Smooth muscle cell (in vitro differentiated cells): ENCODE data around the gene CRHR2. TPM values are rescaled to one million over a fixed set of nuclear protein-coding genes. Genes with fewer than 3 reads are reported as not detected.

Experiments used
- DNase-seq: peaks from one replicate; lab custom pipeline; 2025; ENCODE audit not compliant: unreplicated experiment; lab: John Stamatoyannopoulos, UW
- H2AFZ ChIP-seq: fragments of 200-600 bp; sonication (generic); 2 replicates; pipeline ENCODE4 v1.6.0; 2016; ENCODE audit warnings: antibody characterized with exemption, low read depth, mild to moderate bottlenecking
- H3F3A ChIP-seq: fragments of 200-600 bp; sonication (generic); 2 replicates; pipeline ENCODE4 v1.6.0; 2017; ENCODE audit warnings: antibody characterized with exemption, low read depth
- H3K27ac ChIP-seq: fragments of 200-600 bp; sonication (generic); 2 replicates; pipeline ENCODE4 v1.5.1; 2016; ENCODE audit warnings: low read depth, mild to moderate bottlenecking
- H3K27me3 ChIP-seq: fragments of 200-600 bp; sonication (generic); 2 replicates; pipeline ENCODE4 v1.6.1; 2016; ENCODE audit warnings: low read depth, mild to moderate bottlenecking
- H3K36me3 ChIP-seq: fragments of 200-600 bp; sonication (generic); 2 replicates; pipeline ENCODE4 v1.5.1; 2016; ENCODE audit warnings: low read depth
- H3K4me1 ChIP-seq: fragments of 200-600 bp; sonication (generic); 2 replicates; pipeline ENCODE4 v1.5.1; 2016; ENCODE audit warnings: low read depth
- H3K4me2 ChIP-seq: fragments of 200-600 bp; sonication (generic); 2 replicates; pipeline ENCODE4 v1.6.0; 2016; ENCODE audit warnings: mild to moderate bottlenecking
- H3K4me3 ChIP-seq: fragments of 200-600 bp; sonication (generic); 2 replicates; pipeline ENCODE4 v1.5.1; 2016; ENCODE audit warnings: mild to moderate bottlenecking
- H3K79me2 ChIP-seq: fragments of 200-600 bp; sonication (generic); 2 replicates; pipeline ENCODE4 v1.6.0; 2016; ENCODE audit warnings: low read depth, mild to moderate bottlenecking
- H3K9ac ChIP-seq: fragments of 200-600 bp; sonication (generic); 2 replicates; pipeline ENCODE4 v1.6.0; 2016; ENCODE audit warnings: low read depth
- H3K9me3 ChIP-seq: fragments of 200-600 bp; sonication (generic); replicated peaks from 2 replicates; pipeline ENCODE4 v1.5.1; 2016; ENCODE audit warnings: low read depth
- H4K20me1 ChIP-seq: fragments of 200-600 bp; sonication (generic); 2 replicates; pipeline ENCODE4 v1.6.0; 2016; ENCODE audit warnings: low read depth
- CTCF ChIP-seq: fragments of 200-600 bp; sonication (generic); IDR thresholded peaks from 2 replicates; pipeline ENCODE4 v1.5.1; 2017; ENCODE audit warnings: borderline replicate concordance, mild to moderate bottlenecking, antibody characterized with exemption; ENCODE audit not compliant: insufficient read depth, poor library complexity, severe bottlenecking
- WGBS: methylation state at CpG from one replicate; pipeline ENCODE4 v1.1.7; 2016; ENCODE audit warnings: low lambda C conversion rate; 5-methylcytosine and 5-hydroxymethylcytosine counted together
- polyA plus RNA-seq: library from polyadenylated mRNA; unstranded; fragments of >200 nt; fragmentation: Nextera tagmentation; extraction: Ambion mirVana; gene quantifications from 2 replicates; pipeline ENCODE4 v1.2.1, GENCODE V29; 2016
- total RNA-seq: library from RNA; depleted of rRNA; stranded (reverse); fragments of >200 nt; gene quantifications from 2 replicates; pipeline ENCODE4 v1.2.3, GENCODE V29; 2014

CRHR2 gene
- total and polyA plus RNA-seq, 2 experiments from 2014 or later = 0.16 TPM; not detected in 1

- Histone ChIP-seq H3K27me3 (no peaks in the 10 kb centered on the region), H2AFZ (no peak overlapping the region), H3K4me2 (no peak overlapping the region), H3K79me2 (no peaks in the 10 kb centered on the region), H3K4me1 (no peaks in the 10 kb centered on the region), H3K9me3 (no peaks in the 10 kb centered on the region), H3K9ac (no peak overlapping the region), H3F3A (no peaks in the 10 kb centered on the region), H4K20me1 (no peaks in the 10 kb centered on the region), H3K27ac (no peak overlapping the region), H3K4me3 (no peak overlapping the region), H3K36me3 (no peaks in the 10 kb centered on the region)
- TF ChIP-seq CTCF = no peak
- DNase-seq = no peak
- 95% methylated on average over 15 of the region's 15 CpGs for WGBS
Observed at GRCh38 chr7:30654296-30655090, 27.8 kb downstream of the CRHR2 start.

- 94% methylated on average over 19 of the region's 19 CpGs for WGBS
- no peaks in the 10 kb centered on the region for H3K4me1 ChIP-seq
- H3K9me3 ChIP-seq = no peaks in the 10 kb centered on the region
- no peak overlapping the region for H3K27ac ChIP-seq
- no peaks in the 10 kb centered on the region for H3K27me3 ChIP-seq
- H3K4me2 ChIP-seq = no peak overlapping the region
- no peaks in the 10 kb centered on the region for H4K20me1 ChIP-seq
- no peaks in the 10 kb centered on the region for H3K36me3 ChIP-seq
- TF ChIP-seq CTCF = no peak
- H3K9ac ChIP-seq = no peak overlapping the region
- H2AFZ ChIP-seq = no peak overlapping the region
- H3K4me3 ChIP-seq = no peak overlapping the region
- no peaks in the 10 kb centered on the region for H3F3A ChIP-seq
- no peak for DNase-seq
- no peaks in the 10 kb centered on the region for H3K79me2 ChIP-seq
Observed at GRCh38 chr7:30652698-30653641, 29.3 kb downstream of the CRHR2 start.

GRCh38 chr7:30652132-30652531 is 30.1 kb downstream of the CRHR2 start:
- no peaks in the 10 kb centered on the region for H3K36me3 ChIP-seq
- no peaks in the 10 kb centered on the region for H3K79me2 ChIP-seq
- H3K4me2 ChIP-seq = no peak overlapping the region
- no peak overlapping the region for H3K27ac ChIP-seq
- H3K9ac ChIP-seq = no peak overlapping the region
- WGBS = 95% methylated on average over 7 of the region's 7 CpGs
- TF ChIP-seq CTCF = no peak
- H3F3A ChIP-seq = no peaks in the 10 kb centered on the region
- DNase-seq = no peak
- H4K20me1 ChIP-seq = no peaks in the 10 kb centered on the region
- H3K27me3 ChIP-seq = no peaks in the 10 kb centered on the region
- H3K4me1 ChIP-seq = no peaks in the 10 kb centered on the region
- no peak overlapping the region for H3K4me3 ChIP-seq
- no peaks in the 10 kb centered on the region for H3K9me3 ChIP-seq
- H2AFZ ChIP-seq = no peak overlapping the region
